Memory B cell (primary cell): Measurements from ENCODE around the gene ATP11A.
"Not testable (repeated sequence)": the region's sequence is repeated elsewhere in the genome, so short reads cannot be mapped to it uniquely, and the experiment has no call there.

Experiments
- ATAC-seq: fragments of 150-1000 bp; cut with Tn5 transposase; 2 replicates; pipeline ENCODE4 v1.10.0; 2021; ENCODE audit warnings: low read depth, mild to moderate bottlenecking, moderate library complexity
- DNase-seq, 2 donors: peaks; one replicate each; pipeline ENCODE4 v3.0.0; 2022; ENCODE audit warnings: low spot score in 2 of 2
- H3K27ac Mint-ChIP-seq: one replicate; pipeline ENCODE4 v1.8.0; 2022; ENCODE audit warnings: mild to moderate bottlenecking, moderate library complexity, mixed read lengths
- H3K27me3 Mint-ChIP-seq: one replicate; pipeline ENCODE4 v1.8.0; 2022; ENCODE audit warnings: mixed read lengths
- H3K36me3 Mint-ChIP-seq: one replicate; pipeline ENCODE4 v1.8.0; 2022; ENCODE audit warnings: mild to moderate bottlenecking, mixed read lengths
- H3K4me1 Mint-ChIP-seq: one replicate; pipeline ENCODE4 v1.8.0; 2022; ENCODE audit warnings: mixed read lengths
- H3K4me3 Mint-ChIP-seq: one replicate; pipeline ENCODE4 v1.8.0; 2022; ENCODE audit warnings: mild to moderate bottlenecking, moderate library complexity, mixed read lengths
- H3K9me3 Mint-ChIP-seq: one replicate; pipeline ENCODE4 v1.8.0; 2022; ENCODE audit warnings: mixed read lengths

Gene ATP11A

GRCh38 chr13:112655913-112656312 is 33.9 kb upstream of the ATP11A start:
- Mint-ChIP-seq H3K36me3 (no peaks in the 10 kb centered on the region), H3K27me3 (peaks cover 5% of the 10 kb centered on the region), H3K27ac (no peak overlapping the region), H3K4me3 (no peak overlapping the region), H3K4me1 (no peaks in the 10 kb centered on the region), H3K9me3 (no peaks in the 10 kb centered on the region)
- DNase-seq (no peak), ATAC-seq (no peak)

DNA sequence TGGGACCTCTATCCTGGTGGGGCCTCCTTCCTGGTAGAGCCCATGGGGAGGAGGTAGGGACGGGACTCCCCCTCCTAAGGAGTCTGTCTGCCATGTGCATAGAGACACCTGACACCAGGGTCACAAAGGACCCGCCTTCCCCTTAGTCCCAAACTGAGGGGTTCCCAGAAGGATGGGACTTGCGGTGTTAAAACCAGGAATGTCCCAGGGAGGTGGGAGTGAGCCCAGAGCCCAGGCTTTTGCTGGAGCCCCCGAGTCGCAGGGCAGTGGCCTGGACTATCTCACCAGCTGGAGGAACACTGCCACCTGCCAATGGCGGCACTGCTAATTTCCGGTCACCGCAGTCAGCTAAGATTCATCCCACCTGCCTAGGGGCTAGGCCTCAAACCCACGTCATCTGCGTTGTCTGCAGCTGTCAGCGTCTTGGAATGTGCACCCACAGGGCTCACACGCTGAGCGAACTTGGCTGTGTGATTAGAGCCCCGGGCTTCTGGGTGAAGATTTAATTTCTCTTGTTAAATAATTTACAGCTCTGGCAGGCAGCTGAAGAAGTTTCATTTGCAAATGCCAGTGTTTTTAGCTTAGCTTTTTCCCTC is 31.9 kb upstream of the ATP11A start:
- ATAC-seq (no peak), DNase-seq (no peak)
- H3K27ac Mint-ChIP-seq = no peak overlapping the region
- H3K4me1 Mint-ChIP-seq = no peaks in the 10 kb centered on the region
- peaks cover 4% of the 10 kb centered on the region for H3K9me3 Mint-ChIP-seq
- H3K27me3 Mint-ChIP-seq = peaks cover 6% of the 10 kb centered on the region
- no peak overlapping the region for H3K4me3 Mint-ChIP-seq
- H3K36me3 Mint-ChIP-seq = no peaks in the 10 kb centered on the region

GRCh38 chr13:112658808-112659207 is 31.0 kb upstream of the ATP11A start:
- no peak for DNase-seq

DNA sequence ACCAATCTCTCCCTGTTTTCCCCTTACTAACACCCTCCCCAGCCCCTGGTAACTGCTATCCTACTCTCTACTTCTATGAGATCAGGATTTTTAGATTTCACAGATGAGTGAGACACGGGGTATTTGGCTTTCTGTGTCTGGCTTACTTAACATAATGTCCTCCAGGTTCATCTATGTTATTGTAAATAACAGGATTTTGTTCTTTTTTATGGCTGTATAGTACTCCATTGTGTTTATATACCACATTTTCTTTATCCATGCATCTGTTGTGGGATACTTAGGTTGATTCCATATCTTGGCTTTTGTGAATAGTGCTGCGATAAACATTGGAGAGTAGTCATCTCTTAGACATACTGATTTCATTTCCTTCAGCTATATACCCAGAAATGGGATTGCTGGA is 28.5 kb upstream of the ATP11A start:
- Mint-ChIP-seq H3K27ac (no peak overlapping the region), H3K36me3 (no peaks in the 10 kb centered on the region), H3K4me3 (no peak overlapping the region), H3K9me3 (peaks cover 4% of the 10 kb centered on the region), H3K4me1 (no peaks in the 10 kb centered on the region), H3K27me3 (peaks cover 1% of the 10 kb centered on the region)
- ATAC-seq = no peak
- DNase-seq = no peak

More at GRCh38 chr13:112658808-112659207, 31.0 kb upstream of the ATP11A start:
- peaks cover 4% of the 10 kb centered on the region for H3K9me3 Mint-ChIP-seq
- H3K4me3 Mint-ChIP-seq = no peak overlapping the region
- no peaks in the 10 kb centered on the region for H3K36me3 Mint-ChIP-seq
- H3K4me1 Mint-ChIP-seq = no peaks in the 10 kb centered on the region
- no peak overlapping the region for H3K27ac Mint-ChIP-seq
- ATAC-seq = no peak
- peaks cover 4% of the 10 kb centered on the region for H3K27me3 Mint-ChIP-seq

DNA sequence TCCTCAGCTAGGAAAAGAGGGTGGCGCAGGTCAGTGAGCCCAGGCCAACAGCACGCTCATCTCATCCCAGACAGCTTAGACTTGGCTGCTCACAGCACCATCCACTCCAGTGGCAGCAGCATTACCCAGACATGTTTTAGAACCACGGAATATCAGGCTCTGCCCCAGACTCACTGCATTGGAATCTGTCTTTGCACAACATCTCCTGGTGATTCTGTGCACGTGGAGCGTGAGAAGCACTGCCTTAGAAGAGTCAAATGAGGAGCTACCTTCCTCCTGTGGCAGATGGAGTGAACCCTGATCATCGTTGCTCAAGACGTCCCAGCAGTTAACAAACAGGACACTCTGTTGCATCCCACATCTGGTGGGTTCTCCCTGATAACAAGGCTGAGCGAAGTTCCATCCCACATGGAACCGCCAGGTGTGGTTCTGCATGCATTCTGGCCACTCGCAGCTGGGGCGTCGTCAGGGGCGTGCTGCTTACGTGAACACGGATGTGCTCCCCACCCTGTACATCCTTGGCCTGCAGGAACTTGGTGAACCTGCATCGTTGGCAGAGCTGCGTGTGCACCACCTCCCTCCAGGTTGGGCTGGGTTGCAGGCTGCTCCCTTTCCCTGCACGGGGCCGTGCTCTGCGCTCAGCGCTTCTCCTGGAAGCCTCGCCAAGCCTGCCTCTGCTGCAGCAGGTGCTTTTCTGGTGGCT is 25.2 kb upstream of the ATP11A start:
- Mint-ChIP-seq H3K27ac (no peak overlapping the region), H3K4me3 (no peak overlapping the region), H3K36me3 (no peaks in the 10 kb centered on the region), H3K9me3 (peaks cover 4% of the 10 kb centered on the region), H3K4me1 (no peaks in the 10 kb centered on the region), H3K27me3 (peaks cover 1% of the 10 kb centered on the region)
- no peak for ATAC-seq
- no peak for DNase-seq

GRCh38 chr13:112668924-112669323 is 20.9 kb upstream of the ATP11A start:
- H3K27ac Mint-ChIP-seq = no peak overlapping the region
- ATAC-seq (no peak), DNase-seq (no peak)
- no peak overlapping the region for H3K4me3 Mint-ChIP-seq
- peaks cover 3% of the 10 kb centered on the region for H3K27me3 Mint-ChIP-seq
- no peaks in the 10 kb centered on the region for H3K9me3 Mint-ChIP-seq
- H3K36me3 Mint-ChIP-seq = no peaks in the 10 kb centered on the region
- H3K4me1 Mint-ChIP-seq = no peaks in the 10 kb centered on the region

- no peak overlapping the region for H3K27ac Mint-ChIP-seq
- no peak overlapping the region for H3K4me3 Mint-ChIP-seq
- DNase-seq (no peak), ATAC-seq (no peak)
- no peaks in the 10 kb centered on the region for H3K9me3 Mint-ChIP-seq
- peaks cover 4% of the 10 kb centered on the region for H3K27me3 Mint-ChIP-seq
- H3K4me1 Mint-ChIP-seq = no peaks in the 10 kb centered on the region
- no peaks in the 10 kb centered on the region for H3K36me3 Mint-ChIP-seq
Measured at GRCh38 chr13:112669881-112670499, 19.8 kb upstream of the ATP11A start.

DNA sequence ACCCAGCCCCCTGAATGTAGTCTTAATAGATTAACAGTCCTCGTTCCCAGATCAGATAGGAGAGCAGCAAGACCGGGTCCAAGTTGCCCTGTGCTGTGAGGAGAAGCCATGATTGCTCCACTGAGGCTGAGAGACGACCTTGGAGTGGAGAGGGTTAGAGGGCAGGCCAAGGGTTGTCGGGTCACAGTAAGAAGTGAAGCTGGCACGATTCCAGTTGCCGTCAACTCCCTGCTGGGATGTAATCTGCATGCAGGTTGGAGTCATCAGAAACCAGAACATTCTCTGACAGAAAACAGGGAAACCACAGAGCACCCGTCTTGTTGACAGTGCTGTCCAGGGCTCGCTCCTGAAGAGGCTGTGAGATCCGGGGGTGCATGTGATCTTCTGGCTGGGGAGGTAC is 19.0 kb upstream of the ATP11A start:
- H3K4me3 Mint-ChIP-seq = no peak overlapping the region
- no peaks in the 10 kb centered on the region for H3K9me3 Mint-ChIP-seq
- DNase-seq (no peak), ATAC-seq (no peak)
- H3K36me3 Mint-ChIP-seq = no peaks in the 10 kb centered on the region
- peaks cover 4% of the 10 kb centered on the region for H3K27me3 Mint-ChIP-seq
- no peak overlapping the region for H3K27ac Mint-ChIP-seq
- H3K4me1 Mint-ChIP-seq = no peaks in the 10 kb centered on the region

DNA sequence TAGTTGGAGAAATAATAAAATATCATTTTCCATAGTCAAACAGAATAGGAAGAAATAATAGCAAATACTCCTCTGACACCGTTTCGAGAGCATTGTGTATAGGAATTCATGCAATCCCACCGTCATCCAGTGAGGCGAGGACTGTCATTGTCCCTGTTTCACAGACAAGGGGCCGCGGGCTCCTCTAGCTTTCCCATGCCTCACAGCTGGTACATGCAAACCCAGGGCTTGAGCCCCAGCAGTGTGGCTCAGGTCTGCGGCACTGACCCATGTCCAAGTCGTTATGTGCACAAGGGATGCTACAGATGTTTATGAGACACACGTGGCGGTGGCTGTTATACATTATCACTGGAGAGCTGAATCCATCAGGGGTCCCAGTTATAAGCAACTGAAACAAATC is 18.5 kb upstream of the ATP11A start:
- Mint-ChIP-seq H3K36me3 (no peaks in the 10 kb centered on the region), H3K9me3 (no peaks in the 10 kb centered on the region), H3K4me1 (no peaks in the 10 kb centered on the region), H3K4me3 (no peak overlapping the region), H3K27me3 (peaks cover 8% of the 10 kb centered on the region), H3K27ac (no peak overlapping the region)
- DNase-seq = no peak
- ATAC-seq = no peak

DNA sequence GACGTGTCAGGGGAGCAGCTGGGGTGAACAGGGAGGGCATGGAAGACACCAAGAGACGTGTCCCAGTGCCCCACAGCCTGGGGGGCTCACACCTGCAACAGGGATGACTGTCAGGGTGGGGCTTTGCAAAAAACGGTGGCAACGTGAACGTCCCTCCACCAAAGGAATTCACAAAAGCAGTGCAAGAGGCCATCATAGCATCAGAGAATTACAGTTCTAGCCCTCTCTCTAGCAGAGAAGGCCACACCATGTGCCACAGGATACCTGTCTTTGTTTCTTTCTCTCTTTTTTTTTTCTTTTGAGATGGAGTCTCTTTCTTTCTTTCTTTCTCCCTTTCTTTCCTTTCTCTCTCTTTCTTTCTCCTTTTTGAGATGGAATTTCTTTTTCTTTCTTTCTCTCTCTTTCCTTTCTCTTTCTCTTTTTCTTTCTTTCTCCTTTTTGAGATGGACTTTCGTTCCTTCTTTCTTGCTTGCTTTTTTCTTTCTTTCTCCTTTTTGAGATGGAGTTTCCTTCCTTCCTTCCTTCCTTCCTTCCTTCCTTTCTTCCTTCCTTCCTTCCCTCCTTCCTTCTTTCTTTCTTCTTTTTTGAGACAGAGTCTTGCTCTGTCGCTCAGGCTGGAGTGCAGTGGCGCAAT is 17.1 kb upstream of the ATP11A start:
- Mint-ChIP-seq H3K4me1 (no peaks in the 10 kb centered on the region), H3K9me3 (no peaks in the 10 kb centered on the region), H3K27ac (no peak overlapping the region), H3K4me3 (no peak overlapping the region), H3K27me3 (peaks cover 13% of the 10 kb centered on the region), H3K36me3 (no peaks in the 10 kb centered on the region)
- DNase-seq (no peak), ATAC-seq (no peak)

DNA sequence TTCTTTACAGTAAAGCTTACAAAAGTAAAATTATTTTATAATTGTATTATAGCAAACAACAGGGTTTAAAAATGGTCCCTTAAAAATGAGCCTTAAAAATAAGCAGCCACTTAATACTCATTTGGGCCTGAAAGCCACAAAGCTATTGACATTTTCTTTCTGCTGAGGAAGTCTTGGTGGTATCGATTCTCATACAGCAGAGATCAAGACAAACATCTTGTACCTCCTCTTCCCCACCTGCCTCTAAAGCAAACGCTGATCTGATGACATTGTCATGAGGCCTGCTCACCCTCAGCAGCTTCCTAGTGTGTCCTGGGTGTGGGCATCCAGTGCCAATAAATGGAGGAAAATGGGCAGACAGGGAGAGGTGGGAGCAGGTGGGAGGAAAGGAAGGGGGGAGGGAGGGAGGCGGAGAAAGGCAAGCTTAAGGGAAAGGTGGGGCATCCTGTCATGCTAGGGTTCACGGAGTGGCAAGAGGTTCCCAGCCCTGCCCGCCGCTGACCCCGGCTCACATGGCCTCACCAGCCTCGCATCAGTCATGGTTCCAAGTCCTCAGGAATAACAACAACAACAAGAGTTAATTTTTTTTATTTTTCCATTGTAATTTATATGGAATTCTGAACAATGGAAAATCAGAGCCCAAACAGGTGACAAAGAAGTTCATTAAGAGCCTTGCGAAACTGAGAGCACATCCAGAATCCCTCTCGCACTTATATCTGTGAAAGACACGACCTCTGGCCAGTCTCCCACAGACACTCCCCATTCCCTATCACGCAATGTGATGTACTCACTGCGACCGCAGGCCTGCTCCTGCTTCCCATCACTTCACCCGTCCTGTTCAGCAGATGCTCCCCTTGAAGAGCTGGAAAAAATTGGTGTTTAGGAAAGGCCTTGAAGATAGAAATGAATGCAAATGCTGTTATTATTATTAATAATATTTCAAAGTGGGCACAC is 15.1 kb upstream of the ATP11A start:
- Mint-ChIP-seq H3K4me1 (no peaks in the 10 kb centered on the region), H3K9me3 (no peaks in the 10 kb centered on the region), H3K27me3 (peaks cover 13% of the 10 kb centered on the region), H3K36me3 (no peaks in the 10 kb centered on the region), H3K27ac (no peak overlapping the region), H3K4me3 (no peak overlapping the region)
- DNase-seq (no peak), ATAC-seq (no peak)

DNA sequence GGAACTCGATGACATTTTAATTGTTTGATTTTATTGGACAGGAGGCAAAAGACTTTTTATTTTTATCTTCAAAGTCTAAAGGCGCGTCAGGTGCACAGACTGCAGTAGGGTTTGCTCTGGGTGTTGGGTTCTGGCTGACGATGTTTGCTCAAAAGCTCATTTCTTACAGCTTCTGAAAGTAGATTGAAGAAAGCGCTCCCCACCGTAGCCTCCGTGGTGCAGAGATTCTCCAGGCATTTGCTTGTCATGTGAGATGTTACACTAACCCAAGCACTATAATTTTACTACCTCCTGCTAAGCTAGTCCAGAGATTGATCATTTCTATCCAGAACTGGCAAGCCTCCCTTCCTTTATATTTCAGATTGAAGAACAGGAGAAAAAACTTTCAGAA is 14.5 kb upstream of the ATP11A start:
- Mint-ChIP-seq H3K9me3 (no peaks in the 10 kb centered on the region), H3K4me3 (no peak overlapping the region), H3K27me3 (peaks cover 13% of the 10 kb centered on the region), H3K36me3 (no peaks in the 10 kb centered on the region), H3K27ac (no peak overlapping the region), H3K4me1 (no peaks in the 10 kb centered on the region)
- ATAC-seq = no peak
- no peak for DNase-seq

DNA sequence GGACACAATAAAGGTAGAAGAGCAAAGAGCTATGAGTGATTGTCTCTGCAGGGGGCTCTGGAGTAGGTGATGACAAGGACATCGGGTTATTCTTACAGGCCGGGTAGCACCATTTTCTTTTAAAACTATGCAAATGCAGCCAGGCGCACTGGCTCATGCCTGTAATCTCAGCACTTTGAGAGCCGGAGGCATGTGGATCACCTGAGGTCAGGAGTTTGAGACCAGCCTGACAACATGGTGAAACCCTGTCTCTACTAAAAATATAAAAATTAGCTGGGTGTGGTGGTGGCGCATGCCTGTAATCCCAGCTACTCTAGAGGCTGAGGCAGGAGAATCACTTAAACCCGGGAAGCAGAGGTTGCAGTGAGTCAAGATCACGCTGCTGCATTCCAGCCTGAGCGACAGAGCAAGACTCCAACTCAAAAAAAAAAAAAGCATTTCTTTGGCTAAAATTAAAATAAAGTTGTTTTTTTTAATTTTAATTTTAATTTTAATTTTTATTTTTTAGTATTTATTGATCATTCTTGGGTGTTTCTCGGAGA is 12.3 kb upstream of the ATP11A start:
- DNase-seq, H3K27ac Mint-ChIP-seq, H3K9me3 Mint-ChIP-seq, ATAC-seq, H3K36me3 Mint-ChIP-seq, H3K4me1 Mint-ChIP-seq, H3K4me3 Mint-ChIP-seq: not testable (repeated sequence)
- H3K27me3 Mint-ChIP-seq = peaks cover 13% of the 10 kb centered on the region
